GM10266 (cell line): ENCODE data around the gene MYO3B.

ENCODE experiments used
- DNase-seq: peaks from one replicate; pipeline ENCODE4 v3.0.0; 2012; ENCODE audit errors: extremely low spot score
- CTCF ChIP-seq: IDR thresholded peaks from 2 replicates; pipeline ENCODE4 v1.5.1; 2012; ENCODE audit warnings: mild to moderate bottlenecking, low read depth; ENCODE audit not compliant: control insufficient read depth, insufficient read depth; ENCODE audit errors: missing control alignments

Gene MYO3B

GRCh38 chr2:170152421-170152820 lies 25.5 kb upstream of the MYO3B start:
- DNase-seq = no peak
- no peak for TF ChIP-seq CTCF

GRCh38 chr2:170155022-170155722 lies 22.8 kb upstream of the MYO3B start:
- peak; percentile 57 for DNase-seq

GRCh38 chr2:170155723-170156253 lies 22.2 kb upstream of the MYO3B start:
- no peak for DNase-seq
- TF ChIP-seq CTCF = no peak

More at GRCh38 chr2:170155022-170155722, 22.8 kb upstream of the MYO3B start:
- no peak for TF ChIP-seq CTCF

GRCh38 chr2:170156592-170156991 lies 21.4 kb upstream of the MYO3B start:
- TF ChIP-seq CTCF = no peak
- no peak for DNase-seq

GRCh38 chr2:170157025-170157684 lies 20.8 kb upstream of the MYO3B start:
- no peak for TF ChIP-seq CTCF
- no peak for DNase-seq

- TF ChIP-seq CTCF = no peak
- no peak for DNase-seq
Observed at GRCh38 chr2:170159060-170159459, 18.9 kb upstream of the MYO3B start.
